Activated T-cell treated with anti-CD3 and anti-CD28 coated beads, Interleukin-2, amount 50 U/mL, for 48 hours (primary cell): ENCODE results near the gene THEM5.
A peak's percentile ranks its signal among the peaks of the same experiment; 100 is the strongest.
"Not testable (repeated sequence)": the region's sequence is repeated elsewhere in the genome, so short reads cannot be mapped to it uniquely, and the experiment has no call there.

Experiments used
- DNase-seq, 2 experiments: peaks; one replicate each; pipeline ENCODE4 v3.0.0-alpha.2; 2020

Gene THEM5

DNA sequence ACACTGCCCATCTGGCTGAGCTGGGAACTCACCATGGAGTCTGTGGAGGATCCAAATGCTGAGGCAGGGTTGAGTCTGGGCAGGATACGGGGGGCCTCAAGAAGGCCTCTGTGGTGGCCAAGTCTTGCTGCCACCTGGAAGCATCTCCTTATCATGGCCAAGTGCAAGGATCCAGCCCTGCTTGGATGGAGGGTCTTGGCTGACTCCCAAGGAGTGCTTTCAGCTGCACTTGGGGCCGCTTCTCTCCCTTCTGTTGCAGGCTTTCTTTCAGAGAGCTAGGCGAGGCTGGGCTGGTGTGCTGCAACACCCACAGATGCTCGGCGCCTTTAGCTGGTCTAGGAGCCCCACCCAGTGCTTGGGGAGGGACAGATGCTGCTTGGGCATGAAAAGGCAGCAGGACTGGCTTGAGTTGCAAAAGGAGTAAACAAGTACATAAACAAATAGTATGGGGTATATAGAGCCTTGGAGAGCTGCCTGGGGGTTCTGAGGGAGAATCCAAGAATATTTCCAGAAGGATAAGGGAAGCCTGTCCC, at the start of gene THEM5:
Gene THEM5, minus strand, starts transcription at position 302 of the 533 bp plus-strand sequence. Its CDS starts 147 bp downstream, at position 155.
- DNase-seq, result no peak

GRCh38 chr1:151902858-151903257, 49.3 kb upstream of the THEM5 start:
- no peak for DNase-seq

GRCh38 chr1:151900804-151901203, 47.3 kb upstream of the THEM5 start:
- DNase-seq, result not testable (repeated sequence)

DNA sequence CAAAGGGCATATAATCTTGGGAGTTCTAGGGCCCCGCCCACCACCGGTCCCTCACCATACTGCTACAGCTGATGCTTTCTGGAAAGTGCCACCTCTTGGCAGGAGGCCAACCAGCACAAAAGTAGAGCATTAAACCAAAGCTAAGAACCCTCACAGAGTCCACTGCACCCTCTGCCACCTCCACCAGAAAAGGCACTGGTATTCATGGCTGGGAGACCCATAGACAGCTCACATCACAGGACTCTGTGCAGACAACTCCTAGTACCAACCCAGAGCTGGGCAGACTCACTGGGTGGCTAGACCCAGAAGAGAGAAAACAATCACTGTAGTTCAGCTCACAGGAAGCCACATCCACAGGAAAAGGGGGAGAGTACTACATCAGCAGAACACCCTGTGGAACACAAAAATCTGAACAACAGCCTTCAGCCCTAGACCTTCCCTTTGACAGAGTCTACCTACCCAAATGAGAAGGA, 45.0 kb upstream of the THEM5 start:
- peak; percentile 46 to 49 for DNase-seq

DNA sequence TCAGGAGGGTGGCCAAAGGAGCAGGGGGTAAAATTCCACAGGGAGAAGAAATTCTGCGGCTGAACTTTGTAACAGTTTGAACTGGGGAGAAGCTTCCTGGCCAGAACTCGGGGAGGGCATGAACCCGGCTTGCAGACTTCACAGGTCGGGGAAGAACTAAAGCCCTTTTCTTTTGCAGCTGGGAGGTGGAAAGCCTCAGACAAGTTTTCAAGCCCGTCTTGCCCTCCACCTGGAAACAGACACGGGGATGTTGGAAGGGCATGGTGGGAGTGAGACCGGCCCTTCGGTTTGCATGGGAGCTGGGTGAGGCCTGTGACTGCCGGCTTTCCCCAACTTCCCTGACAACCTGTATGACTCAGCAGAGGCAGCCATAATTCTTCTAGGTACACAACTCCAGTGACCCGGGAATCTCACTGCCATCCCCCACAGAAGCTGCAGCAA, 44.5 kb upstream of the THEM5 start:
- DNase-seq, result peak in 1 of 2 experiments; percentile 23

- no peak for DNase-seq
Observed at GRCh38 chr1:151893176-151893924, 39.8 kb upstream of the THEM5 start.

DNA sequence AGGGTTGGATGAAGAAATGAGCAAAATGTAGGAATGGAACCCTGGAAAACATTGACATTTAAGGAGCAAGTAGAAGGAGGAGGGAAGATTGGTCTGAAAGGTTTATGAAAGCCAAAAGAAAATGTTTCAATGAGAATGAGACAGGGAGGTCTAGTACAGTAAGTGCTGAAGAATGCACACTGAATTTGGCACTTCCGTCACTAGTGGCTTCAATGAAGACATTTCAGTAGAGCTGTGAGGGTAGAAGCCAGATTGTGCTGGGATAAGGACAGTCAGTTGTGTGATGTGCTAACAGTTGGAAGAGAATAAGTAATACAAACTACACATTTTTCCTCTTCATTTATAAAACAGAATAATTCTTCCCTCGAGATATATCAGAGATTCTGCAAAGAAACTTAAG, 38.7 kb upstream of the THEM5 start:
- DNase-seq, result no peak

GRCh38 chr1:151891512-151891911, 38.0 kb upstream of the THEM5 start:
- DNase-seq, result no peak

- no peak for DNase-seq
Observed at GRCh38 chr1:151888972-151889570, 35.6 kb upstream of the THEM5 start.

DNA sequence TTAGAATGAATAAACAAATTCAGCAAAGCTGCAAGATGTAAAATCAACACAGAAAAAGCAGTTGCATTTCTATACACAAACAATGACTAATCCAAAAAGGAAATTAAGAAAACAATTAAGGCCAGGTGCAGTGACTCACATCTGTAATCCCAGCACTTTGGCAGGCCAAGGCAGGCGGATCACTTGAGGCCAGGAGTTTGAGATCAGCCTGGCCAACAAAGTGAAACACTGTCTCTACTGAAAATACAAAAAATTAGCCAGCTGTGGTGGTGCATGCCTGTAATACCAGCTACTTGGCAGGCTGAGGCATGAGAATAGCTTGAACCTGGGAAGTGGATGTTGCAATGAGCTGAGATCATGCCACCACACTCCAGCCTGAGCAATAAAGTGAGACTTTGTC, 33.5 kb upstream of the THEM5 start:
- DNase-seq, result no peak

DNA sequence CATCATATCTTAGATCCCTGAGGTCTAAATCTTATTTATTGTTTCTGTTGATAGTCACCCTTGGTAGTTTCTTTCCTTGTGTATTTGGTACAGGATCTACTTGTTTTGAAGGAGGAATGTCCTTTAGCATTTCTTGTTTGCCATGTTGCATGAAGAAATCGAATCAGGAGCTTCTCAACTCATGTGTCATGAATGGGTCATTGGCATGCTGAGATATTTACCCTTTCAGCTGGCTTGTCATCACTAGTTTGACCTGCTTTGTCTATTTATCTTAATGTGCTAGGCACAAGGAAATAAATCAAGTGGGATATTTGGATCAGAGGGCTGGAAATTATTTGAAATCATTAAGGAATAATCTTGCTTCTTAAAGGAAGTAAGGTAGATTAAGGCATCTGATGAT, 32.0 kb upstream of the THEM5 start:
- no peak for DNase-seq

GRCh38 chr1:151884879-151885278, 31.4 kb upstream of the THEM5 start:
- not testable (repeated sequence) for DNase-seq

DNA sequence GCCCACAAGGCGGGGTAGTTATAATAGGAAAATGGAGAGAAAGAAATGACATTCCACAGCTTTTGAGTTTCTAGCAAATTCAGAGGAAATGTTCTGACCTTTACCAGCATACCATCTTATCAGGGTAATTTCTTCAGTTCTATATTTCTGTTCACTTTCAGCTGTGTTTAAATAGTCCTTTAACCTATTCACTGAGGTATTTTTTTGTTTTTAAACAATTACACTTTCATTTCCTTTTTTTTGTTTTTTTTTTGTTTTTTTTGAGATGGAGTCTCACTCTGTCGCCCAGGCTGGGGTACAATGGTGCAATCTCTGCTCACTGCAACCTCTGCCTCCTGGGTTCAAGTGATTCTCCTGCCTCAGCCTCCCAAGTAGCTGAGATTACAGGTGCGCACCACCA, 30.9 kb upstream of the THEM5 start:
- not testable (repeated sequence) for DNase-seq

DNA sequence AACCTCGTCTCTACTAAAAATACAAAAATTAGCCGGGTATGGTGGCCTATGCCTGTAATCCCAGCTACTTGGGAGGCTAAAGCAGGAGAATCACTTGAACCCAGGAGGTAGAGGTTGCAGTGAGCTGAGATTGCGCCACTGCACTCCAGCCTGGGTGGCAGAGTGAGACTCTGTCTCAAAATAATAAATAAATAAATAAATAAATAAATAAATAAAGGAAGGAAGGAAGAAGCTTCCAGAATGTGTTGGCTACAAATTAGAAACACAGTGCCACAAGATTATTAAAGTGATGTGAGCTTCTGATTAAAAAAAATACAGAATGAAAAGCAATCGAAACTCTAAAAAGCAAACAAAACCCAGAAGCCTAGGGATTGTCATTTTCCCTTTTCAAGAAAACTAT, 30.4 kb upstream of the THEM5 start:
- DNase-seq, result not testable (repeated sequence)

DNA sequence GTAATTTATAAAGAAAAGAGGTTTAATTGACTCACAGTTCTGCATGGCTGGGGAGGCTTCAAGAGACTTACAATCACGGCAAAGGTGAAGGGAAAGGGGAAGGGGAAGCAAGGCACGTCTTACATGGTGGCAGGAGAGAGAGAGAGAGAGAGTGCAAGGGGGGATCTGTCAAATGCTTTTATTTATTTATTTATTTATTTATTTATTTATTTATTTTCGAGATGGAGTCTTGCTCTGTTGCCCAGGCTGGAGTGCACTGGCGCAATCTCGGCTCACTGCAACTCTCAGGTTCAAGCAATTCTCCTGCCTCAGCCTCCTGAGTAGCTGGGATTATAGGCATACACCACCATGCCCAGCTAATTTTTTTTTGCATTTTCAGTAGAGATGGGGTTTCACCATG, 29.4 kb upstream of the THEM5 start:
- not testable (repeated sequence) for DNase-seq

- no peak for DNase-seq
Observed at GRCh38 chr1:151882466-151882865, 29.0 kb upstream of the THEM5 start.

DNA sequence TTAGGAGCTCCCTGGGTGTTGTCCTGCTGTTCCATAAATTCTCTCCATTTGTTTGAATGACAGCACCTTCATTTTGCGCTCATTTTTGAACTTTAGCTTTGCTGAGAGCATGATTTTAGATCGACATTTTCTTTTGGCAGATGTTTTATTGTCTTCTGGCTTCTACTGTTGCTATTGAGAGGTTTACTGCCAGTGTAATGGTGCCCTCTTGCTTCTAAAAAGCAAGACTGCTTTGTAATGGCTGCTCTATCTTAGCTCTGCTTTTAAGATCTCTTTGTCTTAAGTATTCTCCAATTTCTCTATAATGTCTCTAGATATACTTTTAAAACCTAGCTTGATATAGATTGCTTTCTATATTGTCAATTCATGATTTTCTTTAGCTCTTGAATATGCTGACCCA, 28.0 kb upstream of the THEM5 start:
- DNase-seq, result no peak

DNA sequence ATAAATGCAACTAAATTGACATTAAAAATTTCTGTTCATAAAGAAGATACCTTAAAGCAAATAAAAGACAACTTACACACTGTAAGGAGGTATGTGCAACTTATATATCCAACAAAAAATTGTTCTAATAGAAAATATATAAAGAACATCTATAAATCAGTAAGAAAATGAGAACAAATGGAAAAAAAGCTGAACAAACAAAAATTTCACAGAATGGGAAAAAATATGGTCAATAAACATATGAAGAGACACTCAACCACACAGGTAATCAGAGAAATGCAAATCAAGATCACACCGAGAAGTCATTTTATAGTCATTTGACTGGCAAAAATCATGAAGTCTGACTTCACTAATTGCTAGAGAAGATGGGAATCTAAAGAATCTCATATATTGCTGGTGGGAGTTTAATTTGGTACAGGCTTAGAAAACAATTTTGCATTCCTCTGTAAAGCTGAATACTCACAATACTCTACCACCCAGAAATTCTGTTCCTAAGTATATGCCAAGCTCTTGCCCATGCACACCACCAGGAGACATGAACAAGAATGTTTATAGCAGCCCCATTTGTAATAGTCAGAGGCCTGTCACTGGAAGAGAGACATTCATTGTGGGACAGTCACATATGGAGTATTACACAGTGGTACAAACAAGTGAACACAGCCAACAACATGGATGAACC, 22.0 kb upstream of the THEM5 start:
- DNase-seq, result no peak

DNA sequence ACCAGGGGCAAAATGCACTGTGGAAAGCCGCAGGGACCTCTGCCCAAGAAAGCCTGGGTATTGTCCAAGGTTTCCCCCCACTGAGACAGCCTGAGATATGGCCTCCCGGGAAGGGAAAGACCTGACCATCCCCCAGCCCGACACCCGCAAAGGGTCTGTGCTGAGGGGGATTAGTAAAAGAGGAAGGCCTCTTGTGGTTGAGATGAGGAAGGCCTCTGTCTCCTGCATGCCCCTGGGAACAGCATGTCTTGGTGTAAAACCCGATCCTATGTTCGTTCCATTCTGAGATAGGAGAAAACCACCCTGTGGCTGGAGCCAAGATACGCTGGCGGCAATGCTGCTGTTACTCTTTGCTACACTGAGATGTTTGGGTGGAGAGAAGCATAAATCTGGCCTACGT, 19.3 kb upstream of the THEM5 start:
- DNase-seq, result not testable (repeated sequence)

- DNase-seq, result no peak
Observed at GRCh38 chr1:151871284-151872030, 17.9 kb upstream of the THEM5 start.

GRCh38 chr1:151868486-151868885, 15.0 kb upstream of the THEM5 start:
- no peak for DNase-seq

DNA sequence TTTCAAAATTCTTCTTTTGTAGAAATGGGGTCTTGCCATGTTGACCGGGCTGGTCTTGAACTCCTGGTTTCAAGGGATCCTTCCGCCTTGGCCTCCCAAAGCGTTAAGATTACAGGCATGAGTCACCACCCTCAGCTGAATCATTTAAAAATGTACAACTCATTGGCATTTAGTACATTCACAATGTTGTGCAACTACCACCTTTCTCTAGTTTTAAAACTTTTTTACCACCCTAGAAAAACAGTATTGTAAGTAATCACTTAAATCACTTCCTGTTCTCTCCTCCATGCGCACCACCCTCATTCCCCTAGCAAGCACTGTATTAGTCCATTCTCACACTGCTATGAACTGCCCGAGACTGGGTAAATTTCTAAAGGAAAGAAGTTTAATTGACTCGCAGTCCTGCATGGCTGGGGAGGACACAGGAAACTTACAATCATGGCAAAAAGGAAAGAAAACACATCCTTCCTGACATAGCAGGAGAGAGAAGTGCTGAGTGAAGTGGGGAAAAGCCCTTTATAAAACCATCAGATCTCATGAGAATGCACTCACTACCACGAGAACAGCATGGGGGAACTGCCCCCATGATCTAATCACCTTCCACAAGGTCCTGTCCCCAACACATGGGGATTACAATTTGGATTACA, 14.4 kb upstream of the THEM5 start:
- no peak for DNase-seq
